Mononuclear cell (primary cell): ENCODE results near the gene CLCN5. TPM values are rescaled to one million over a fixed set of nuclear protein-coding genes. Genes with fewer than 3 reads are reported as not detected.

Experiments
- H3K27me3 ChIP-seq: 2 replicates; pipeline ENCODE4 v1.6.0; 2011; ENCODE audit warnings: low read length, control low read depth; ENCODE audit not compliant: insufficient read depth
- H3K4me1 ChIP-seq: 2 replicates; pipeline ENCODE4 v1.5.1; 2011; ENCODE audit warnings: mild to moderate bottlenecking, low read length, control low read depth; ENCODE audit not compliant: insufficient read depth
- H3K4me3 ChIP-seq: 2 replicates; pipeline ENCODE4 v1.5.1; 2011; ENCODE audit warnings: mild to moderate bottlenecking, low read length, moderate library complexity
- H3K9me3 ChIP-seq: 2 replicates; pipeline ENCODE4 v1.5.1; 2011; ENCODE audit warnings: low read depth, mild to moderate bottlenecking, control low read depth, low read length
- total RNA-seq: library from RNA; depleted of rRNA; stranded (reverse); fragments of >200 nt; gene quantifications from one replicate; pipeline ENCODE4 v1.2.3, GENCODE V29; 2012

Gene CLCN5
- total RNA-seq, 1 donor: 2.5 TPM

DNA sequence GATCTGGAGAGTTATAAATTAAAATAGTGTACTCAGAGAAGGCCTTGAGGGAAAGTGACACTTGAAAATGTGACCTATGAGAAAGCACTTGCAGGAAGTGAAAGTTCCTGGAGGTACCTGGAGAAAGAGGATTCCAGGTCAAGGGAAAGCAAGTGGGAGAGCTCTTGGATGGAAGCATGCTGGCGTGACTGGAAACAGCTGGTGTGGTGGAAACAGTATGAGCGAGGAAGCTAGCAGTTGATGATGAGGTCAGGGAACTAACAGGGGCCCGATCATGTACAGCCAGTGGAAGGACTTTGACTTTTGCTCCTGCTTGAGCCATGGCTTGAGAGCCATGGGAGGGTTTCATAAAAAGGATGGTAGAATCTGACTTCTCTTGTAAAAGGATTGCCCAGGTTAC is 9.5 kb upstream of the CLCN5 start:
- Histone ChIP-seq H3K9me3 (no peaks in the 10 kb centered on the region), H3K27me3 (no peaks in the 10 kb centered on the region), H3K4me3 (no peak overlapping the region), H3K4me1 (no peaks in the 10 kb centered on the region)

DNA sequence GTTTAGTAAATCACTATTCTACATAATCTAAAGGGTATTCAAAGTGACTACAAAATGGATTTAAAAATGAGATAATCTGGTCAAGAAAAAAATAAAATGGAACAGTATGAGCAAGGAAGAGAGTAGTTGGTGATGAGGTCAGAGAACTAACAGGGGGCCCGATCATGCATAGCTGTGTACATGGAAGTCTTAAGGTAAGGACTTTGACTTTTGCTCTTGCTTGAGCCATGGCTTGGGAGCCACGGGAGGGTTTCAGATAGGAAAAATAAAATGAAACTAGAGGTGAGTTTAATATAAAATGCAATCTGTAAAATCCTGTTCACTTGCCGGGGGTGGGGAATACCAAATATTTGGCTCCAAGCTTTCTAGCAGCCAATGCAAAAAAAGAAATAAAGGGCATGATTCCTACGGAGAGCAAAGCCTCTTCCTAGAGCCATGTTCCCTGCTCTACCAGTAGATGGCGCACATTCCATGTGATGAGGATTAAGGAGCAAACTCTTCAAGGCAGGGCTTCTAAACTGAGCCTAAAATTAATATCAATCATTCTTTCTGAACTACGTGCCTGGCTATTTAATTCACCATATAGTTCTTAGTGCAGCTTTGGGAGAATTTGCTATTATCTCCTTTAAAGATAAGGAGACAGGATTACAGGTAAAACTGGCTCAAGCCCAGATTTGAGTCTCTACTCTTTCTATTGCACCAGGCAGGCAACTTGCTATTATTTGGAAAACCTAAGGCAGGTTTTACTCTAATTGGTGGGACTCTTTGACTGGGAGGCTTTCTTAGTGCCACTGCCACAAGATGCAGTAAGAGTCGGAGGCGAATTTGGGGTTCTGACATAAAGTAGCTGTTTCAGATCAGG is 6.8 kb upstream of the CLCN5 start:
- Histone ChIP-seq H3K9me3 (no peaks in the 10 kb centered on the region), H3K27me3 (no peaks in the 10 kb centered on the region), H3K4me1 (no peaks in the 10 kb centered on the region), H3K4me3 (no peak overlapping the region)

DNA sequence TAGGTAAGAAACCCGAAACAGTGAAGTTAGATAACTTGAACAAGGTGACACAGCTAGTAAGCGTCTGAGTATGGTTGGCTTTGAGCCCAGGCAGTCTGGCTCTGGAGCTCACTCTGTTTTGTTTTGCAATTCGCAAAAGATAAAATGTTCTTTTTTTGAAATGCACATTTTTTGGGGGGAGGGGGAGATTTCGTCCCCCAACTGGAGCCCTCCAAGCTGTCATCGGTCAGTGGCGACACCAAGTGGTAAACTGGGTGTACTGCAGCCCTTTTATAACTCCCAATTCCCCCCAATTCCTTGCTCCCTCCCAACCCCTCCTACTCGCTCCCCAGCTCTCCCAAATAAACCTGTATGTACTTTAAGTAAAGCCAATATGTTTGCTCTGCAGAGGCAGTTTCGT is 2.8 kb upstream of the CLCN5 start:
- Histone ChIP-seq H3K27me3 (no peaks in the 10 kb centered on the region), H3K4me1 (peaks cover 7% of the 10 kb centered on the region), H3K4me3 (no peak overlapping the region), H3K9me3 (no peaks in the 10 kb centered on the region)

DNA sequence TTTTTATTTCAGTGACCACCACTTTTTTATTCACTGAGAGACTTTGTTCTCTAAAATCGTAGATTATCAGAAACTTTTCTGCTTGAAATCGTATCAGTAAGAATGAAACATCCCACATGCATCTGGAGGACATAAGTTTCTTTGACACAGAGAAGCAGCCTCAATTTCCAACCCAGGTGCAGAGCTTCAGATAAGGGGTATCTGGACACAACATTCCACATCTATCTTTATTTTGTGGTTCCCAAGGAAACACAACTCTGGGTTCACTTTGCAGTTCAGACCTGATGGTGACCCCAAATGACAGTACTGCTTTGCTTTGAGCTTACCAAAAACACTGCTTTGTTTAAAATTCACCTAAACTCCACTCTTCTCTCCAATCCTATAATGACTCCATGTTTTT is 1.3 kb upstream of the CLCN5 start:
- Histone ChIP-seq H3K4me1 (peaks cover 7% of the 10 kb centered on the region), H3K9me3 (no peaks in the 10 kb centered on the region), H3K4me3 (no peak overlapping the region), H3K27me3 (no peaks in the 10 kb centered on the region)

DNA sequence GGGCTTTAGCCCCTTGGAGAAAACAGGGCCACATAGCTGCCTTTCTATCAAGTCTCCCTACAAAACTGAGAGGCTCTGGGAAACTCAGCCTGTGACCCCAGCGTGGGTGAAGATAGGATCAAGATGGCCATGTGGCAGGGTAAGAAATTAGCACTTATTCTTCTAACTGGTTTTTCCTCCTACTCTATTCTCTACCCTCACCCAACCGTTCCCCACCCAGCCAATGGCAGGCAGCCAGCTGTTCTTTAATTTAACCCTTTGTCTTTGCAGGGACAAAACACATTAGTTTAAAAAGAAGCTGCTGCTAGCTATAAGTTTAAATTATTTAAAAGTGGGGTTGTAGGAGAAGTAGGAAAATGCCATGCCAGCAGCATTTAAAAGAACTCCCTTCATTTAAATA is 2.8 kb downstream of the CLCN5 start:
- H3K4me1 ChIP-seq: peaks cover 7% of the 10 kb centered on the region
- no peaks in the 10 kb centered on the region for H3K9me3 ChIP-seq

DNA sequence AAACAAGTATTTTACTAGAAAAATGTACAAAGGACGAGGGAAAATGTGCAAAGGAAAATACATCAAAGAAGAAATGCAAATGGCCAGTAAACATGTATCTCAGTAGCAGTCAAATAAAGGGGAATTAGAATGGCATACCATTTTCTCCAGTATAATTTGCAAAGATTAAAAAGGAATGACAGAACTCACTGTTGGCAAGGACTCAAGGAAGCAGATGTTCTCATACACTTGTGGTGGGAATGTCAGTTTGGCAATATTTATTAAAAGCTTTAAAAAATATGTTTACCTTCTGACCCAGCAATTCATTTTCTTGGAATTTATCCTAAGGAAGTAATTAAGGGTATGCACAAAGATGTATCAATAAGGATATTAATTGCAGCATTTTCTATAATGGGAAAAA is 7.6 kb downstream of the CLCN5 start:
- no peak overlapping the region for H3K4me3 ChIP-seq
- H3K4me1 ChIP-seq: no peaks in the 10 kb centered on the region
- no peaks in the 10 kb centered on the region for H3K27me3 ChIP-seq
- no peaks in the 10 kb centered on the region for H3K9me3 ChIP-seq

More for the DNA sequence above, 2.8 kb downstream of the CLCN5 start:
- Histone ChIP-seq H3K27me3 (no peaks in the 10 kb centered on the region), H3K4me3 (no peak overlapping the region)

DNA sequence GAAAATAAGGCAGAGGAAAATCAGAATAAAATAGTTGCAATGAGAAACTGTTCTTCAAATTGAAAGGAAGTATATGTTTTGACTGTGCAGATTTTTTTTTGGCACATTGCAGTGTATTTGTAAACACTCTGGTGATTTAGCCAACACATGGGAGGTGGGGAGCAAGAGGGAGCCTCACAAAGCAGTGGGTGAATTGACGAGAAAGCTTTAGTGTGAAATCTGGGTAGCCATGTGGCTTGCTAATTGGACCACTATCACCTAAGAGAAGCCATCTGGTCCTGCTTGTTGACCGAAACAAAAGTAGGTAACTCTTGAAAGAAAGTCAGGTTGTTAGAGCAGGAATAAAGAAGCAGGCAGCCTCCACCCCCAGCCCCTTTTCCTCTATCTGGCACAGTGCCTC is 10.4 kb downstream of the CLCN5 start:
- H3K4me3 ChIP-seq: no peak overlapping the region
- H3K27me3 ChIP-seq: no peaks in the 10 kb centered on the region
- no peaks in the 10 kb centered on the region for H3K9me3 ChIP-seq
- no peaks in the 10 kb centered on the region for H3K4me1 ChIP-seq

DNA sequence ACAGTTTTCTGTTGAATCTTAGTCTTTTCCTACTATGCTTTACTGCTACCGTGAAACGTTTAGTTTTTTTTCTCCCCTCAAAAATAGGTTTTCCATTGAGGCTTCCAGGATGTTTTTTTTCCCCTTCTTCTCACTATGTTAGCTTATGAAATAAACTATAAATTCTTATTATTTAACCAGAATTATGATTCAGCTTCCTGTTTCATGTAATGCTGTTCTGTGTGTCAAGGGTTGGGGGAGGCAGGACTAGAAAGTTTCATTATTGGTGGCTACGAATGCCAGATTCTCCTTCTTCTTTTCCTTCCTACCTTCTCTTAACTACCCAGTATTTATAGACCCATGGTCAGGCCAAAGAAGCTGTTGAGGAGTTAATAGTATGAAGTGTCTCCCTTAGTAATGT is 11.8 kb downstream of the CLCN5 start:
- Histone ChIP-seq H3K9me3 (no peaks in the 10 kb centered on the region), H3K4me1 (no peaks in the 10 kb centered on the region), H3K4me3 (no peak overlapping the region), H3K27me3 (no peaks in the 10 kb centered on the region)

DNA sequence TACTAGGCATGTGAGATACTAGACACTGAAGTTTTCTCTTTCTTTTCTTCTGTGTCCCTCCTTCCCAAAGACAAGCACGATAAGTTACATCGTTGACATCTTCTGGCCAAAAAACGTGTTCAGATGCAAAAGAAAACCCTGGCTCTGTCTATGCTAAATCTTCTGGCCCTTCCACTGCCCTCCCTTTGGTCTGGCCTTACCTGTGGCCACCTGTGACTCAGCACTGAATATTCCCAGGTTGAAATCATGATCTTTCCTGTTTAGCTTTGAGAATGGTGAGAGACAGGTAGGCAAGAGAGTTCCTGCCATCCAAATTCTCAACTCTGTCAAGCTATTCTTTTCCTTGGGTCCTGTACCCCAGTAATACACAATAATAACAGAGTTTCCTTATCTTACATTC is 12.3 kb downstream of the CLCN5 start:
- Histone ChIP-seq H3K9me3 (no peaks in the 10 kb centered on the region), H3K27me3 (no peaks in the 10 kb centered on the region), H3K4me3 (no peak overlapping the region), H3K4me1 (no peaks in the 10 kb centered on the region)

DNA sequence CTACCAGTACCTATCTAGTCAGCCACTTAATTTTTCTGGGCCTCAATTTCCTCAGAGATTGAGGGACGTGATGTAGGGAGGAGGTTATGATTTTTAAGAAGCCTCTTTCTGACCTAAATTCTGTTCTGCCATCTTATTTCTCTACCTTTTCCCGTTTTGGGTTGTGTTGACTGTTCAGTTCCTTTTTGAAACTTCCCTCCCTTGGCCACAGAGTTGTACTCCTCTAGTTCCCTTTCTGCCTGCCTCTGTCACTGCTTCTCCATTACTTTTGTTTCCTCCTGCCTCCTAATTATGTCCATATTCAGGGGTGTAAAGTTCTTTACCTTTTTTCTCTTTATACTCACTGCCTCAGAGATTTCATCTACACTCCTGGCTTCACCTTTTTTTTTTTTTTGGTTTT is 25.4 kb downstream of the CLCN5 start:
- Histone ChIP-seq H3K9me3 (no peaks in the 10 kb centered on the region), H3K27me3 (no peaks in the 10 kb centered on the region), H3K4me3 (no peak overlapping the region), H3K4me1 (peaks cover 10% of the 10 kb centered on the region)

DNA sequence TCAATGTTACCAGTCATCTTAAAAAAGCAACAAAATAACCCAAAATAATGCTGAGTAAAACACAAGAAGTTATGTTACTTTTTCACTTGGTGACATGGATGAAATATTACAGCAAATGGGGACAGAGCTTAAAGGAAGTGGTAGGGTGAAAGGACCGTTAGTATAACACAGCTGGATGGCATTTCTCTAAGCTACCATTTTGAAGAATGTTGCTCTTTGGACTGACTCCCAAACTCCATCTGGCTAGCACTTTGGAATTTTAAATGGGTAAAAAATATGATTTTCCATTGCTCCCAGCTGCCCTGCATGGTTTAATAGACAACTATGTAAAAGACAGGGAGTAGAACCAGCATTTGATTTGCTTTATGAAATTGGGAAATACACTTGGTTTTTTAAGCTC is 27.6 kb downstream of the CLCN5 start:
- Histone ChIP-seq H3K9me3 (no peaks in the 10 kb centered on the region), H3K27me3 (no peaks in the 10 kb centered on the region), H3K4me3 (no peak overlapping the region), H3K4me1 (peaks cover 10% of the 10 kb centered on the region)

DNA sequence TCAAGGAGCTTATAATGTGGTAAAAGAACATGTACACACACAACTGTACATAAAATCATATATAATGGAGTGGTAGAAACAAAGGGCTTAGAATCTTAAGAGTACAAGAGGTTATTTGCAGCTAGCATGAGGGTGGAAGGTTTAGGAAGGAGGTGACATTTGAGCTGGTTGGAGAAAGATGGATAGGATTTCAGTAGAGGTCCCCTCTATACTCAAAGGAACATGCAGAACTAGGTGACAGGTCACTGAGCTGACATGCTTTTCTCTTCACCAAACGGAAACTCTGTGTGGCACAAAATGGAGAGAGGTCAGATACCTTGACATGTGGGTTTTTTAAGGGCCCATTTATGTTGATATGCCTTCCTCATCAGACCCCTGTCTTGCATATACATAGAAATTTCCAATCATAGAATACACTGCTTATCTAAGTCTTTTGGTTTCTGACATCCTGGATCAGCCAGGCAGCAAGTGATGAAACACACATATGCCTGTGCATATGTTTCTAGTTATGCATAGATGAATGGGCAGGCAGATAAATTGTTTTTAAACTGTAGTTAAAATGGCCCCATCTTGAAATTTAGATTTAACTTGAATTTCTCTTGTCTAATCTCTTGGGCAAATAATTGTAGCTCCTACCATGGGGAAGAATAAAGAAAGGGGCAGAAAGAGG is 29.3 kb downstream of the CLCN5 start:
- no peak overlapping the region for H3K4me3 ChIP-seq

DNA sequence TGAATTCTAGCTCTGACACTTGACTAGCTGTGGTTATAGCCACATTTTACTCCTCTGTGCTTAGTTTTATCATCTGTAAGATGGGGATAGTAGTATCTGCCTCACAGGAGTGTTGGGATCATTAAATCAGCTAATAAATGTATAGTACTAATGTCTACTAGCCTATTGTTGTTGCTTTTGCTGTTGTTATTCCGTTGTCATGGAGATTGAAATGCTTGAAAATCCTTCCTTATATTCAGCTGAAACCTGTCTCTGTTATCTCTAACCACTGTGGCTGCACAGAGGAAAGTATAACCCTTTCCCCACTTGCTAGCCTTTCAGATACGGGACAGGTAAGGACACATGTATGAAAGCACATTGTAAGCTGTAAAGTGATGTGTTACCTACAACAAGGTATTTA is 33.9 kb downstream of the CLCN5 start:
- H3K27me3 ChIP-seq: no peaks in the 10 kb centered on the region
- H3K4me1 ChIP-seq: peaks cover 18% of the 10 kb centered on the region
- no peak overlapping the region for H3K4me3 ChIP-seq
- H3K9me3 ChIP-seq: no peaks in the 10 kb centered on the region

More for the DNA sequence above, 29.3 kb downstream of the CLCN5 start:
- no peaks in the 10 kb centered on the region for H3K9me3 ChIP-seq
- H3K4me1 ChIP-seq: peaks cover 10% of the 10 kb centered on the region
- H3K27me3 ChIP-seq: no peaks in the 10 kb centered on the region

DNA sequence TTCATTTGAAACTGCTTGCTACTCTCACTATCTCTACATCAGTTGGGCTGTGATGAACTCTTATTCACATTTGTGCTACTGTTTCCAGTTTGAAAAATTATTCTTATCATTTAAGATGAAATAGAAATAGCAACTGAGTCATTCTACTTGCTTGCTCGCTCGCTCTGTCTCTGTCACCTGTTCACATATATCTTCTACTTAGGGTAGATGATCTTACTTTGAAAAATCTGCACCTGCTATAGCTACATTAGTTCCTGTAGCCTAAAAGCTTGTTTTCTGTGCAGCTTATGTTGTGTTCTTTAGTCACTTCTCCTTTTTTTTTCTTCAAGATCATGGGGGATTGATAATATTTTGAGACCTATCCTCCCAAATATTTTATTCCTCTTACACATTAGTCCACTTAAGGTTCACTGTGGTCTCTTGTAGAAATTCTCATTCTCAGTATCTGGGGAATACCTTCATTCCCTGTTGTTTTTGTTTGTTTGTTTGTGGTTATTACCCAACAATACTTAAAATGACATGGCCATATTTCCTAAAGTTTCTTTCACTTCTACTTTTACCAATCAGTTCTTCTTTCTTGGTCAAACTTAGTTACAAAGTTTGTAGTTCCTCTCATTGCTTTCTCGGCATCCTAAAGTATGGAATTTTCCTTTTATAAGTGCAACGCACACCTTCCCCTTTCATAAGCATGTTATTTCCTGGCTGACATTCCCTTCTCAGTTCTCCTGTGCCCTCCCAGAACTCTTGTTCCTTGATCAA is 36.5 kb downstream of the CLCN5 start:
- no peaks in the 10 kb centered on the region for H3K27me3 ChIP-seq
- H3K4me1 ChIP-seq: peaks cover 18% of the 10 kb centered on the region
- no peaks in the 10 kb centered on the region for H3K9me3 ChIP-seq
- no peak overlapping the region for H3K4me3 ChIP-seq

DNA sequence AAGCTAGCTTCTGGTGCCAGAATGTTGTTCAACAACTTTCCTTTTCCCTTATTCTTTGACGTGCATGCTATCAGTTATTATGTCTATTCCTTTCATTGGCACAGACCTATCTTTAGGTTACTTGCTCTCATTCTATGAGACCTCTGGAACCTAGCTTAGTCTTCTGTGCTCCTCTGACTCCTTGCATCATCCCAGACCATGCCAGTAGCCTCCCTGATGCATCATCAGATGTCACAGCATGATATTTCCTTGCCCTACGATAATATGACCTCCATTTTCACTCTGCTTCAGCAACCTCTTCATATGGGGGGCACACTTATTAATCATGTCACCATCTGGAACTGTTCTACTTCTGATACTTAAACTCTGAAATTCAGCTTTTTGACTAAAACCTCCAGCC is 37.2 kb downstream of the CLCN5 start:
- Histone ChIP-seq H3K27me3 (no peaks in the 10 kb centered on the region), H3K4me3 (no peak overlapping the region), H3K9me3 (no peaks in the 10 kb centered on the region)

More for the DNA sequence above, 37.2 kb downstream of the CLCN5 start:
- H3K4me1 ChIP-seq: peaks cover 18% of the 10 kb centered on the region
